CD4-positive, alpha-beta T cell (primary cell): ENCODE measurements around the gene SAMSN1. TPM values are rescaled to one million over a fixed set of nuclear protein-coding genes. Genes with fewer than 3 reads are reported as not detected.
"Not testable (repeated sequence)": the region's sequence is repeated elsewhere in the genome, so short reads cannot be mapped to it uniquely, and the experiment has no call there.

Experiments used
- ATAC-seq: fragments of 200-7000 bp; cut with Tn5 transposase; one replicate; pipeline ENCODE4 v1.10.0; 2022; ENCODE audit warnings: mild to moderate bottlenecking; ENCODE audit not compliant: poor library complexity
- CTCF ChIA-PET: fragments of 350-600 bp; sonication (Branson Sonifier 250); formaldehyde crosslinking; loops from one replicate; lab custom pipeline; 2021; ENCODE audit warnings: antibody characterized with exemption, inconsistent platforms; lab: Charles Lee
- POLR2A ChIA-PET: fragments of 350-600 bp; sonication (Branson Sonifier 250); formaldehyde crosslinking; loops from one replicate; lab custom pipeline; 2021; ENCODE audit warnings: antibody characterized with exemption, inconsistent platforms; lab: Charles Lee
- DNase-seq, 14 experiments: peaks; one replicate each; pipeline ENCODE4 v3.0.0-alpha.2; 2013 to 2020; ENCODE audit warnings: mixed read lengths in 2 of 14
- H3K27ac ChIP-seq, 2 donors: one replicate each; pipeline versions ENCODE4 v1.5.1 to v1.7.0; 2013; ENCODE audit warnings: low read length in 2 of 2, low read depth in 1 of 2, mild to moderate bottlenecking in 1 of 2
- H3K27me3 ChIP-seq, 2 experiments: 1 replicate in 1 of 2; 2 replicates in 1 of 2; pipeline versions ENCODE4 v1.6.1 to v1.7.0; 2013; ENCODE audit warnings: low read length in 2 of 2, control low read depth in 1 of 2, mild to moderate bottlenecking in 1 of 2, moderate library complexity in 1 of 2; ENCODE audit not compliant: insufficient read depth in 2 of 2, control insufficient read depth in 1 of 2
- H3K36me3 ChIP-seq: one replicate; pipeline ENCODE4 v1.6.1; 2013; ENCODE audit warnings: low read length, control low read depth; ENCODE audit not compliant: insufficient read depth
- H3K4me1 ChIP-seq: one replicate; pipeline ENCODE4 v1.6.1; 2013; ENCODE audit warnings: low read length, control low read depth; ENCODE audit not compliant: insufficient read depth
- H3K4me3 ChIP-seq: one replicate; pipeline ENCODE4 v1.5.1; 2013; ENCODE audit warnings: mild to moderate bottlenecking, low read length, moderate library complexity
- H3K9me3 ChIP-seq, 2 experiments: 1 replicate in 1 of 2; 2 replicates in 1 of 2; pipeline versions ENCODE4 v1.6.1 to v1.7.0; 2013; ENCODE audit warnings: low read length in 2 of 2, mild to moderate bottlenecking in 2 of 2, control low read depth in 1 of 2, moderate library complexity in 1 of 2; ENCODE audit not compliant: control insufficient read depth in 1 of 2, insufficient read depth in 1 of 2
- H3K27ac Mint-ChIP-seq: one replicate; pipeline ENCODE4 v1.8.0; 2020; ENCODE audit warnings: mixed read lengths
- H3K27me3 Mint-ChIP-seq: one replicate; pipeline ENCODE4 v1.8.0; 2021; ENCODE audit warnings: mixed read lengths
- H3K36me3 Mint-ChIP-seq: one replicate; pipeline ENCODE4 v1.8.0; 2021; ENCODE audit warnings: low read depth, mixed read lengths
- H3K4me1 Mint-ChIP-seq: one replicate; pipeline ENCODE4 v1.8.0; 2021; ENCODE audit warnings: low read depth, mixed read lengths
- H3K4me3 Mint-ChIP-seq: one replicate; pipeline ENCODE4 v1.8.0; 2020; ENCODE audit warnings: mild to moderate bottlenecking, mixed read lengths
- H3K9me3 Mint-ChIP-seq: one replicate; pipeline ENCODE4 v1.8.0; 2020; ENCODE audit warnings: mixed read lengths
- CTCF ChIP-seq: fragments of 200-600 bp; IDR thresholded peaks from one replicate; pipeline ENCODE4 v1.8.0; 2022; ENCODE audit warnings: antibody characterized with exemption, mild to moderate bottlenecking
- intact Hi-C, 2 experiments: fragments of 100-400 bp; cut with DNase I in 1 of 2; cut with micrococcal nuclease in 1 of 2; formaldehyde crosslinking; loops; one replicate each; pipeline versions ENCODE4 v1.15.1 to v1.9.0; 2023 to 2025; cut with DNase I, micrococcal nuclease
- total RNA-seq, 174 experiments: library from RNA in 2 of 174; stranded (reverse) in 2 of 174; gene quantifications; one replicate each; pipeline ENCODE4 v1.2.3 and lab custom pipeline; 2021 to 2026

Gene SAMSN1
- total RNA-seq, 2 experiments from 2014 or later, result 51.2 to 51.3 TPM

DNA sequence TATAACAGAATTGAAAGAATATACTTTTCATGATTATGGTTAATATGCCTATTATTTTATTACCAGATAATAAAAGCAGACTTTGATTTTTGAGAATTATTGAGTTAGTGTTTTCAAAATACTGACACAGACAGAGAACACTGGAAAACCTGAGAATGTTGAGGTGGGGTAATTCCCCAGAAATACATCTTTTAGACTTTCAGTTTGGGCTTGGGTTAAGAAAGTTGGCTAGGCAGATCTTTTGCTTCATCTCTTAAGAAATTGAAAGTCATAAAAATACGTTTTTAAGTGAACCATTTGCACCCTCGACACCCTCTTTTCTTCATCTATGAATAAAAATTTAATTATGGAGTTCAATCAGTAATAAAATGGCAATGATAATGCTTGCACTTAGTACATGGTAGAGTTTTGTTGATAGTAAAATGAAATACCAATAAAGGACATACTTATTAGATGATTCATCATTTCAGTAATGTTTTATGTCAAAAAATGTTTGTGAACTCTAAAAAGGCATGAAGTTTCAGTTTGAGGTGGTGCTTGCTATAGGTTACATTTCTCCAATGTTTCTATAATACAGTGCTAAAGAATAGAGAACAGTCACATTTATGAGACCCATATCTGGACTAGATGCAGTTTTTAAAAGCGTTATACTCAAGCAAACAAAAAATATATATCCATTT lies 1.9 kb upstream of the SAMSN1 start:
- peaks cover 16% of the 10 kb centered on the region for H3K36me3 Mint-ChIP-seq
- Histone ChIP-seq H3K36me3 (no peaks in the 10 kb centered on the region), H3K4me3 (no peak overlapping the region), H3K27ac (no peak overlapping the region), H3K9me3 (no peaks in the 10 kb centered on the region), H3K27me3 (no peaks in the 10 kb centered on the region), H3K4me1 (peaks cover 17% of the 10 kb centered on the region)
- no peaks in the 10 kb centered on the region for H3K27me3 Mint-ChIP-seq
- DNase-seq (peak in 3 of 14 experiments; percentile 49 to 60 (median 57)), ATAC-seq (no peak)
- peaks cover 2% of the 10 kb centered on the region for H3K9me3 Mint-ChIP-seq
- H3K4me3 Mint-ChIP-seq, result peak overlapping the region; percentile 63
- TF ChIP-seq CTCF, result no peak
- intact Hi-C loops, result loop anchor here (5.0 to 10.0 kb wide), 4 partner anchors 41 to 187 kb away; partner anchors contain the start of gene HSPA13 (in 1 of the 2)
- ChIA-PET CTCF (interaction anchor here (0.7 kb wide), 1 partner anchor 10 kb away, joined by 3 read pairs; no protein-coding TSS in a partner anchor), POLR2A (interaction anchor here (0.9 kb wide), 2 partner anchors 45 to 166 kb away, joined by 3 to 5 read pairs; no protein-coding TSS in a partner anchor)
- H3K4me1 Mint-ChIP-seq, result peaks cover 65% of the 10 kb centered on the region
- peak overlapping the region; percentile 50 for H3K27ac Mint-ChIP-seq

- H3K4me3 ChIP-seq, H3K27me3 Mint-ChIP-seq, H3K4me3 Mint-ChIP-seq, DNase-seq, POLR2A ChIA-PET, H3K36me3 ChIP-seq, ATAC-seq, H3K9me3 Mint-ChIP-seq, H3K27me3 ChIP-seq, CTCF ChIA-PET, H3K9me3 ChIP-seq: not testable (repeated sequence)
- Mint-ChIP-seq H3K4me1 (peaks cover 77% of the 10 kb centered on the region), H3K27ac (peak overlapping the region; percentile 87), H3K36me3 (peaks cover 22% of the 10 kb centered on the region)
- peak overlapping the region in 1 of 2 donors; percentile 80 for H3K27ac ChIP-seq
- intact Hi-C loops, result loop anchor here (1.0 to 10.0 kb wide), 5 partner anchors 39 to 188 kb away; partner anchors contain the start of gene HSPA13 (in 1 of the 2)
- peaks cover 21% of the 10 kb centered on the region for H3K4me1 ChIP-seq
Observed at GRCh38 chr21:14546719-14547118, 604 bp upstream of the SAMSN1 start.

DNA sequence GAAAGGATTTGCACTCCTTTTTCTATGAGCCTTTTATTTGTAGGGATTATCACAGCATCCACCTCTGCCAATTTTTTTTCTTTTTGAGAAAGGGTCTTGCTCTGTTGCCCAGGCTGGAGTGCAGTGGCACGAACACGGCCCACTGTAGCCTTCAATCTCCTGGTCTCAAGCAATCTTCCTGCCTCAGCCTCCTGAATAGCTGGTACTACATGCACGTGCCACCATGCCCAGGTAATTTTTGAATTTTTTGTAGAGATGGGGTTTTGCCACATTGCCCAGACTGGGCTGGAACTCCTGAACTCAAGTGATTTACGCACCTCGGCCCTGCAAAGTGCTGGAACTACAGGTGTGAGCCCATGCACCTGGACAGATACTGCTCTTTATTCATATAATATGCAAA lies 2.1 kb downstream of the SAMSN1 start:
- no peak for TF ChIP-seq CTCF
- H3K36me3 ChIP-seq, result no peaks in the 10 kb centered on the region
- peak overlapping the region; percentile 87 for H3K27ac Mint-ChIP-seq
- H3K27me3 Mint-ChIP-seq, result no peaks in the 10 kb centered on the region
- peak overlapping the region; percentile 30 to 35 for H3K27ac ChIP-seq
- peaks cover 20% of the 10 kb centered on the region for H3K4me1 ChIP-seq
- no peaks in the 10 kb centered on the region for H3K27me3 ChIP-seq
- DNase-seq (peak in 1 of 14 experiments; percentile 31), ATAC-seq (no peak)
- peaks cover 23% of the 10 kb centered on the region for H3K36me3 Mint-ChIP-seq
- H3K9me3 Mint-ChIP-seq, result peaks cover 2% of the 10 kb centered on the region
- peak overlapping the region; percentile 95 for H3K4me3 Mint-ChIP-seq
- H3K9me3 ChIP-seq, result no peaks in the 10 kb centered on the region
- ChIA-PET CTCF (interaction anchor here (1.6 kb wide), 1 partner anchor 194 kb away, joined by 4 read pairs; no protein-coding TSS in a partner anchor), POLR2A (interaction anchor here (1.1 to 1.5 kb wide), 2 partner anchors 9 to 23 kb away, joined by 3 to 6 read pairs; no protein-coding TSS in a partner anchor)
- peaks cover 76% of the 10 kb centered on the region for H3K4me1 Mint-ChIP-seq
- peak overlapping the region; percentile 70 for H3K4me3 ChIP-seq
- intact Hi-C loops, result loop anchor here (2.0 to 10.0 kb wide), 4 partner anchors 15 to 191 kb away; no protein-coding TSS in a partner anchor
